Natural killer cell treated with Interleukin-12 subunit alpha and Interleukin-12 subunit beta and Interleukin-15 and Interleukin-18, amount 100 ng/mL, for 72 hours (primary cell): ENCODE data around the gene LENG1. TPM values are rescaled to one million over a fixed set of nuclear protein-coding genes. Genes with fewer than 3 reads are reported as not detected.

Experiments used
- ATAC-seq, 2 donors: fragments of 150-1000 bp; cut with Tn5 transposase in 1 of 2; sonication (Bioruptor Pico), chemical (Tn5 transposase) in 1 of 2; 2 replicates each; pipeline ENCODE4 v1.10.0; 2021
- DNase-seq: peaks from one replicate; pipeline ENCODE4 v3.0.0; 2022; ENCODE audit warnings: low spot score
- H3K27ac Mint-ChIP-seq, 2 donors: 1 replicate in 1 of 2; 2 replicates in 1 of 2; pipeline ENCODE4 v1.8.0; 2022; ENCODE audit warnings: mixed read lengths in 2 of 2, mild to moderate bottlenecking in 1 of 2, moderate library complexity in 1 of 2
- H3K27me3 Mint-ChIP-seq, 2 donors: 1 replicate in 1 of 2; 2 replicates in 1 of 2; pipeline ENCODE4 v1.8.0; 2022; ENCODE audit warnings: mixed read lengths in 2 of 2
- H3K36me3 Mint-ChIP-seq: one replicate; pipeline ENCODE4 v1.8.0; 2022; ENCODE audit warnings: mixed read lengths
- H3K4me1 Mint-ChIP-seq, 2 donors: 1 replicate in 1 of 2; 2 replicates in 1 of 2; pipeline ENCODE4 v1.8.0; 2022; ENCODE audit warnings: low read depth in 2 of 2, mixed read lengths in 2 of 2, mild to moderate bottlenecking in 1 of 2
- H3K4me3 Mint-ChIP-seq: one replicate; pipeline ENCODE4 v1.8.0; 2022; ENCODE audit warnings: mixed read lengths
- H3K9me3 Mint-ChIP-seq: 2 replicates; pipeline ENCODE4 v1.8.0; 2022; ENCODE audit warnings: mixed read lengths
- total RNA-seq, 2 donors: library from RNA; stranded (reverse); gene quantifications; one replicate each; pipeline ENCODE4 v1.2.3, GENCODE V29; 2022

Gene LENG1
- total RNA-seq, 2 donors from 2014 or later: 5.0 to 7.5 TPM

GRCh38 chr19:54164369-54165068 lies 5.0 kb upstream of the LENG1 start:
- ATAC-seq (peak; percentile 31 to 63), DNase-seq (peak; percentile 83)
- Mint-ChIP-seq H3K27me3 (no peaks in the 10 kb centered on the region), H3K36me3 (no peaks in the 10 kb centered on the region), H3K4me1 (peaks cover 32 to 44% of the 10 kb centered on the region in 2 donors), H3K27ac (peak overlapping the region; percentile 57 to 69), H3K9me3 (no peaks in the 10 kb centered on the region), H3K4me3 (peak overlapping the region; percentile 83)

- Mint-ChIP-seq H3K4me1 (peaks cover 44 to 60% of the 10 kb centered on the region in 2 donors), H3K9me3 (no peaks in the 10 kb centered on the region), H3K27ac (peak overlapping the region; percentile 30 to 65), H3K27me3 (no peaks in the 10 kb centered on the region), H3K36me3 (no peaks in the 10 kb centered on the region), H3K4me3 (peak overlapping the region; percentile 94)
- ATAC-seq (no peak), DNase-seq (no peak)
These were observed 3.4 kb upstream of the LENG1 start for GRCh38 chr19:54162884-54163283.

- no peaks in the 10 kb centered on the region for H3K36me3 Mint-ChIP-seq
- H3K4me3 Mint-ChIP-seq: peak overlapping the region; percentile 94
- no peaks in the 10 kb centered on the region for H3K9me3 Mint-ChIP-seq
- DNase-seq (peak; percentile 82), ATAC-seq (peak; percentile 48 to 56)
- H3K27me3 Mint-ChIP-seq: no peaks in the 10 kb centered on the region
- peaks cover 44 to 60% of the 10 kb centered on the region in 2 donors for H3K4me1 Mint-ChIP-seq
- peak overlapping the region; percentile 30 to 65 for H3K27ac Mint-ChIP-seq
These were observed 2.8 kb upstream of the LENG1 start for GRCh38 chr19:54162241-54162805.

- ATAC-seq: no peak
- Mint-ChIP-seq H3K9me3 (no peaks in the 10 kb centered on the region), H3K4me1 (peaks cover 48 to 66% of the 10 kb centered on the region in 2 donors), H3K4me3 (peak overlapping the region; percentile 94), H3K36me3 (peaks cover 6% of the 10 kb centered on the region), H3K27me3 (no peaks in the 10 kb centered on the region), H3K27ac (peak overlapping the region; percentile 95 to 97)
- DNase-seq: no peak
These were observed 1.3 kb upstream of the LENG1 start for GRCh38 chr19:54160854-54161253.

GRCh38 chr19:54160182-54160811 lies 776 bp upstream of the LENG1 start:
- ATAC-seq: no peak
- Mint-ChIP-seq H3K4me1 (peaks cover 48 to 60% of the 10 kb centered on the region in 2 donors), H3K9me3 (no peaks in the 10 kb centered on the region), H3K27me3 (no peaks in the 10 kb centered on the region), H3K36me3 (peaks cover 6% of the 10 kb centered on the region), H3K4me3 (peak overlapping the region; percentile 94), H3K27ac (peak overlapping the region; percentile 95 to 97)
- DNase-seq: no peak

- Mint-ChIP-seq H3K27ac (peak overlapping the region; percentile 95 to 97), H3K4me1 (peaks cover 44 to 56% of the 10 kb centered on the region in 2 donors), H3K27me3 (no peaks in the 10 kb centered on the region), H3K4me3 (peak overlapping the region; percentile 94), H3K9me3 (no peaks in the 10 kb centered on the region), H3K36me3 (peaks cover 6% of the 10 kb centered on the region)
- ATAC-seq: no peak
- no peak for DNase-seq
These were observed 639 bp downstream of the LENG1 start for GRCh38 chr19:54158812-54159351.

GRCh38 chr19:54156953-54157352 lies 2.6 kb downstream of the LENG1 start:
- Mint-ChIP-seq H3K9me3 (no peaks in the 10 kb centered on the region), H3K4me1 (peaks cover 42 to 46% of the 10 kb centered on the region in 2 donors), H3K4me3 (peak overlapping the region; percentile 47), H3K27me3 (no peaks in the 10 kb centered on the region), H3K36me3 (peaks cover 6% of the 10 kb centered on the region), H3K27ac (no peak overlapping the region)
- DNase-seq: no peak
- no peak for ATAC-seq

- DNase-seq (no peak), ATAC-seq (no peak)
- Mint-ChIP-seq H3K27ac (no peak overlapping the region), H3K4me3 (no peak overlapping the region), H3K4me1 (peaks cover 42 to 46% of the 10 kb centered on the region in 2 donors), H3K9me3 (no peaks in the 10 kb centered on the region), H3K27me3 (no peaks in the 10 kb centered on the region), H3K36me3 (peaks cover 6% of the 10 kb centered on the region)
These were observed 3.0 kb downstream of the LENG1 start for GRCh38 chr19:54156490-54156889.

- DNase-seq (no peak), ATAC-seq (no peak)
- Mint-ChIP-seq H3K27ac (no peak overlapping the region), H3K27me3 (no peaks in the 10 kb centered on the region), H3K36me3 (peaks cover 6% of the 10 kb centered on the region), H3K4me3 (no peak overlapping the region), H3K4me1 (peaks cover 40 to 42% of the 10 kb centered on the region in 2 donors), H3K9me3 (no peaks in the 10 kb centered on the region)
These were observed 3.8 kb downstream of the LENG1 start for GRCh38 chr19:54155694-54156093.

GRCh38 chr19:54154603-54155345 lies 4.7 kb downstream of the LENG1 start:
- peaks cover 36 to 39% of the 10 kb centered on the region in 2 donors for H3K4me1 Mint-ChIP-seq
- H3K27ac Mint-ChIP-seq: peak overlapping the region; percentile 39 to 77
- H3K9me3 Mint-ChIP-seq: no peaks in the 10 kb centered on the region
- DNase-seq: no peak
- peaks cover 9% of the 10 kb centered on the region for H3K36me3 Mint-ChIP-seq
- no peaks in the 10 kb centered on the region for H3K27me3 Mint-ChIP-seq
- H3K4me3 Mint-ChIP-seq: no peak overlapping the region
- ATAC-seq: no peak

- Mint-ChIP-seq H3K36me3 (peaks cover 12% of the 10 kb centered on the region), H3K27me3 (no peaks in the 10 kb centered on the region), H3K4me3 (no peak overlapping the region), H3K27ac (peak overlapping the region; percentile 39 to 49), H3K9me3 (no peaks in the 10 kb centered on the region), H3K4me1 (peaks cover 29 to 36% of the 10 kb centered on the region in 2 donors)
- no peak for DNase-seq
- no peak for ATAC-seq
These were observed 5.7 kb downstream of the LENG1 start for GRCh38 chr19:54153731-54154326.

- Mint-ChIP-seq H3K4me3 (no peak overlapping the region), H3K9me3 (no peaks in the 10 kb centered on the region), H3K27ac (peak overlapping the region in 1 of 2 donors; percentile 49), H3K4me1 (peaks cover 20 to 30% of the 10 kb centered on the region in 2 donors), H3K36me3 (peaks cover 12% of the 10 kb centered on the region), H3K27me3 (no peaks in the 10 kb centered on the region)
- DNase-seq: no peak
- ATAC-seq: no peak
These were observed 6.5 kb downstream of the LENG1 start for GRCh38 chr19:54152878-54153524.

- Mint-ChIP-seq H3K27ac (no peak overlapping the region), H3K36me3 (peaks cover 12% of the 10 kb centered on the region), H3K9me3 (no peaks in the 10 kb centered on the region), H3K4me3 (no peak overlapping the region), H3K4me1 (peaks cover 20 to 29% of the 10 kb centered on the region in 2 donors), H3K27me3 (no peaks in the 10 kb centered on the region)
- ATAC-seq (no peak), DNase-seq (no peak)
These were observed 7.3 kb downstream of the LENG1 start for GRCh38 chr19:54152267-54152666.
